ENCODE results near the gene RPEL1. TPM values are rescaled to one million over a fixed set of nuclear protein-coding genes. Genes with fewer than 3 reads are reported as not detected.
"Not testable (repeated sequence)": the region's sequence is repeated elsewhere in the genome, so short reads cannot be mapped to it uniquely, and the experiment has no call there.

RPEL1 gene
- not detected in 2 replicates for total RNA-seq

GRCh38 chr10:103245587-103245986, at the start of gene RPEL1:
RPEL1 (plus strand) TSS chr10:103245887; CDS start chr10:103245997, 110 bp downstream.
- intact Hi-C loops (cut with micrococcal nuclease), result loop anchor here (2.0 kb wide), 1 partner anchor 517 kb away; no protein-coding TSS in a partner anchor

GRCh38 chr10:103196516-103196915, 49.2 kb upstream of the RPEL1 start:
- intact Hi-C loops (cut with micrococcal nuclease), result loop anchor here (10.0 kb wide), 2 partner anchors 692 to 1042 kb away; partner anchors contain the start of genes ACTR1A, NOLC1 and SUFU

- intact Hi-C loops (cut with micrococcal nuclease), result loop anchor here (10.0 kb wide), 2 partner anchors 692 to 1042 kb away; partner anchors contain the start of genes ACTR1A, NOLC1 and SUFU
Measured at GRCh38 chr10:103197174-103197573, 48.5 kb upstream of the RPEL1 start.

DNA sequence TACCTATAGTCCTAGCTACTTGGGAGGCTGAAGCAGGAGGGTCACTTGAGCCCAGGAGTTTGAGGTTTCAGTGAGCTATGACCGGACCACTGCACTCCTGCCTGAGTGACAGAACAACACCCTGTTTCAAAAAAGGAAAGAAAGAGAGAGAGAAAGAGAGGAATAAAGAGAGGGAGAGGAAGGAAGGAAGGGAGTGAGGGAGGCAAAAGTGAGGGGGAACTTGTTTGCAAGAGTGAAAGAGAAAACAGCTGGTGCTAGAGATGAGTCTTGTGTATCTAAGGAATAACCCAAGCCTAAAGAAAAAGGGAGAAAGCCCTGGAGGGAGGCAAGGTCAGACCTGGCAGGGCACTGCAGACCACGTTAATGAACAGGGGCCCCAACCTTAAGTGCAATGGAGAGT, 47.8 kb upstream of the RPEL1 start:
- intact Hi-C loops (cut with micrococcal nuclease), result loop anchor here (10.0 kb wide), 2 partner anchors 693 to 1043 kb away; partner anchors contain the start of genes ACTR1A, NOLC1 and SUFU

DNA sequence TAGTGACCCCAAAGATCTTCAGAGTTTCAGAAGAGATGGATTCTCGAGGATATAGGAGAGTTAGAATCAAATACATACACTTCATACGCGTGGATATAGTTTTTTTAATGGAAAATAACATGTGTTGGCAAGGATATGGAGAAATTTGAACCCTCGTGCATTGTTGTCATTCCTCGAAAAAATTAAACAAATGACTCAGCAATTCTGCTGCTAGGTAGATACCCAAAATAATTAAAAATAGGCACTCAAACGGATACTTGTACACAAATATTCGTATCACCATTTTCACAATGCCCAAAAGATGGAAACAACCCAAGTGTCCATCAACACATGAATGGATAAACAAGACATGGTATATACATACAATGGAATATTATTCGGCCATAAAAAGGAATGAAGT, 47.0 kb upstream of the RPEL1 start:
- intact Hi-C loops (cut with micrococcal nuclease), result loop anchor here (10.0 kb wide), 2 partner anchors 694 to 1044 kb away; partner anchors contain the start of genes ACTR1A, NOLC1 and SUFU

- intact Hi-C loops (cut with micrococcal nuclease), result loop anchor here (10.0 kb wide), 2 partner anchors 695 to 1045 kb away; partner anchors contain the start of genes ACTR1A, NOLC1 and SUFU
Measured at GRCh38 chr10:103199488-103199887, 46.2 kb upstream of the RPEL1 start.

DNA sequence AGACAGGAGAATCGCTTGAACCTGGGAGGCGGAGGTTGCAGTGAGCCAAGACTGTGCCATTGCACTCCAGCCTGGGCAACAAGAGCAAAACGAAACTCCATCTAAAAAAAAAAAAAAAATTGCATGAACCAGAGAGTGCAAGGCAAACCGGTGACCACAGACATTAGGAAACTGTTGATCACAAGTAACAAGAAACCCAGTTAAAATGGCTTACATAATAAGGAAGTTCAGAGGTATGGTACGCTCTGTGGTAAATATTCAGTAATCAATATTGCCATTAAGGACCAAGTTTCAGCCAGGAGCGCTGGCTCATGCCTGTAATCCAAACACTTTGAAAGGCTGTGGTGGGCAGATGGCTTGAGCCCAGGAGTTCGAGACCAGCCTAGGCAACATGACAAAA, 43.4 kb upstream of the RPEL1 start:
- intact Hi-C loops (cut with micrococcal nuclease), result no loop called here

DNA sequence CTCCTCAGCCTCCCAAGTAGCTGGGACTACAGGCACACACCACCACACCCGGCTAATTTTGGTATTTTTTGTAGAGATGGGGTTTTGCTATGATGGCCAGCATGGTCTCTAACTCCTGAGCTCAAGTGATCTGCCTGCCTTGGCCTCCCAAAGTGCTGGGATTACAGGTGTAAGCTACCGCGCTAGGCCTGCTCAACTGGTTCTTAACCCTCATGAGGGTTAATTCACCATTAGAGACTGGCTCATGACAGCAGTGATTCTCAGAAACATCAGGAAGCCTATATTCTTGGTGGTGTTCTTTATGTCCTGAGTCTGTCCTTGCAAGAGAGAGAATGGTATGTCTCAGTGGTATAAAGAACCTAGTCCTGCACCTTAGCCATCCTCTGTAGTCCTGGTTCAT, 42.2 kb upstream of the RPEL1 start:
- intact Hi-C loops (cut with micrococcal nuclease), result no loop called here

GRCh38 chr10:103204353-103205255, 41.1 kb upstream of the RPEL1 start:
- intact Hi-C loops (cut with micrococcal nuclease), result no loop called here

- intact Hi-C loops (cut with micrococcal nuclease), result not testable (repeated sequence)
Measured at GRCh38 chr10:103205401-103205800, 40.3 kb upstream of the RPEL1 start.

DNA sequence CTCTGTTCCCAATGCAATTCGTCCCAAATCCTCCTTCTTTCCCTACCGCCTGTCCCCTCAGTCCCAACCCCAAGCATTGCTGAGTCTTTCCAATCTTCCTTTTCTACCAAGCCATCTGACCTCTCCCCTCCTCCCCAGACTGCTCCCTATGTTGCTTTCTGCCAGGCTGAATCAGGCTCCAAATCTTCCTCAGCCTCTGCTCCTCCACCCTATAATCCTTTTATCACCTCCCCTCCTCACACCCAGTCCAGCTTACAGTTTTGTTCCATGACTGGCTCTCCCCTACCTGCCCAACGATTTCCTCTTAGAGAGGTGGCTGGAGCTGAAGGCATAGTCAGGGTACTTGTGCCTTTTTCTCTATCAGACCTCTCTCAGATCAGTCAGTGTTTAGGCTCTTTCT, 39.0 kb upstream of the RPEL1 start:
- intact Hi-C loops (cut with micrococcal nuclease), result not testable (repeated sequence)

DNA sequence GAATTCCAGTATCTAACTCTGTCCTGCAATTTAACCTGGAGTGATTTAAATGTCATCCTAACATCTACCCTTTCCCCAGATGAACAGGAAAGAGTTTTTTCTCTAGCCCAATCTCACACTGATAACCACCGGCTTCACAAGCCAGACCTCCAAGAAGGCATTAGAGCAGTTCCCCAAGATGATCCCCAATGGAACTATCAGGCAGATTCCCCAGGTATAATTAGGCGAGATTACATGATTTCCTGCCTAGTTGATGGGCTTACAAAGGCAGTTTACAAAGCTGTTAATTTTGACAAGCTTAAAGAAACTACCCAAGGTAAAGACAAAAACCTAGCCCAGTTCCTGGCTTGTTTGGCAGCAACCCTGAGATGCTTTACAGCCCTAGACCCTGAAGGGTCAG, 38.5 kb upstream of the RPEL1 start:
- intact Hi-C loops (cut with micrococcal nuclease), result no loop called here

GRCh38 chr10:103207643-103208042, 38.0 kb upstream of the RPEL1 start:
- intact Hi-C loops (cut with micrococcal nuclease), result not testable (repeated sequence)

GRCh38 chr10:103210262-103210661, 35.4 kb upstream of the RPEL1 start:
- intact Hi-C loops (cut with micrococcal nuclease), result not testable (repeated sequence)

DNA sequence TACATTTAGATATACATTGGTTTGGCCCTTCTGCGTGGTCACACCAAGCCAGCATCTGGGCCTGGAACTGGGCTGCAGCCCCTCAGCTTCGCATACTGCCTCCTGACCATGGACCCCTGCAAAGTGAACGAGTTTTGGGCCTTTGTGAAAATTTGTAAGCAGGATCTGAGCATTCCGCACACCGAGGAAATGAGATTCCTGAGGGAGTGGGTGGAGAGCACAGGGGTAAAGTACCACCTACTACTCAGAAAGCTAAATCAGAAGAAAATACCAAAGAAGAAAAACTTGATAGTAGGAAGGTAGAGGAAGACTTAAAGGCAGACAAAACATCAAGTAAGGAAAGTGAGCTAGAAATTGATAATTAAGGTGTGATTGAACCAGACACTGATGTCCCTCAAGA, 30.1 kb upstream of the RPEL1 start:
- intact Hi-C loops (cut with micrococcal nuclease), result no loop called here

- intact Hi-C loops (cut with micrococcal nuclease), result not testable (repeated sequence)
Measured at GRCh38 chr10:103216362-103216761, 29.3 kb upstream of the RPEL1 start.

GRCh38 chr10:103224133-103224532, 21.6 kb upstream of the RPEL1 start:
- intact Hi-C loops (cut with micrococcal nuclease), result no loop called here

DNA sequence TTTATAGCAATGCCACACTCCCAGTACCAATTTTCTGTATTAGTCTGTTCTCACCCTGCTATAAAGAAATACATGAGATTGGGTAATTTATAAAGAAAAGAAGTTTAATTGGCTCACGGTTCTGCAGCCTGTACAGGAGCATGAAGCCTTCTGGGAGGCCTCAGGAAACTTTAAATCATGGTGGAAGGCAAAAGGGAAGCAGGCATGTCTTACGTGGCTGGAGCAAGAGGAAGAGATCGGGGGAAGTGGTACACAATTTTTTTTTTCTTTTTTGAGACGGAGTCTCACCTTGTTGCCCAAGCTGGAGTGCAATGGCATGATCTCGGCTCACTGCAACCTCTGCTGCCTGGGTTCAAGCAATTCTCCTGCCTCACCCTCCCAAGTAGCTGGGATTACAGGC, 21.0 kb upstream of the RPEL1 start:
- intact Hi-C loops (cut with micrococcal nuclease), result not testable (repeated sequence)

GRCh38 chr10:103225939-103226338, 19.7 kb upstream of the RPEL1 start:
- intact Hi-C loops (cut with micrococcal nuclease), result no loop called here

DNA sequence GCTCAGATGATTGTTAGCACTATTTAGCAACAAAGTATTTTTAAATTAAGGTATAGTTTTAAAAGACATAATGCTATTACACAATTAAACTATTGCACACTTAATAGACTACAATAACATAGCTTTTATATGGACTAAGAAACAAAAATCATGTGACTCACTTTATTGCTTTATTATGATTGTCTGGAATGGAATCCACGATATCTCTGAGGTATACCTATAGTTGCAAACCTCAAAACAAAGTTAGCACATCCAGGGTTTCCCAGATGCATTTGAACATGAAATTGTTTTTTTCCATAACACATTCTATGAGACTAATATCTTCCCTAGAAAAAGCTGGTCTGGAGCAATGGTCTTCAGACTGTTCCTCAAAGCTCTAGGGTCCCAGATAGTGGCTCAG, 18.3 kb upstream of the RPEL1 start:
- intact Hi-C loops (cut with micrococcal nuclease), result no loop called here

DNA sequence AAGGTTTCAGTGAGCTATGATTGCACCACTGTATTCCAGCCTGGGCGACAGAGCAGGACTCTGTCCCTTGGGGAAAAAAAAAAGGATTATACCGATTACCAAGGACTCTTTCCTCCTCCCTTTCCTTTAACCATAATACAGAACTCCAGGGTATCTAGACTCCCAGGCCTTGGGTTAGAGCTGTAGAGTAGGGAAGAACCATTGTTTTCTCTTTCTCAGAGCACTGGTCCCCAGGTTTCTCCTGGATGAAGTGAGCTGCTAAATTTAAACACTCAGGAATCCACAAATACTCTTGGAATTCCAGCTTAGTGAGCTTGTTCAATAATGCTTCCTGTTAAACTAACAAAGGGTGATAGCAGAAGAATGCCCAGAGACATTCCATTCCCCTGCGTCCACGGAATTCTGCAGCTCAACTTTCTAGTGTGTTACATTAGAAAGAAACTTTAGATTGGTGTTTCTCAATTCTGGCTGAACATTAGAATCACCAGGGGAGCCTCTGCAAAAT, 14.6 kb upstream of the RPEL1 start:
- intact Hi-C loops (cut with micrococcal nuclease), result no loop called here

GRCh38 chr10:103232131-103232673, 13.5 kb upstream of the RPEL1 start:
- intact Hi-C loops (cut with micrococcal nuclease), result no loop called here
